Endothelial cell of umbilical vein (primary cell): ENCODE measurements around the gene SRGAP1. TPM values are rescaled to one million over a fixed set of nuclear protein-coding genes. Genes with fewer than 3 reads are reported as not detected.

Experiments used
- BruUV-seq: library from RNA; stranded (reverse); fragments of 400-500 nt; replicated peaks from 2 replicates; lab custom pipeline; 2021; lab: Mats Ljungman, UMichigan
- CTCF ChIA-PET: fragments of 300-600, 350-600 bp; sonication (Branson Sonifier 250); formaldehyde crosslinking; loops from one replicate; lab custom pipeline; 2021; ENCODE audit warnings: antibody characterized with exemption, inconsistent platforms; lab: Charles Lee
- POLR2A ChIA-PET: fragments of 300-600, 350-600 bp; sonication (Branson Sonifier 250); formaldehyde crosslinking; loops from one replicate; lab custom pipeline; 2021; ENCODE audit warnings: antibody characterized with exemption, inconsistent platforms; lab: Charles Lee
- DNase-seq: peaks from one replicate; pipeline ENCODE4 v3.0.0-alpha.2; 2011; ENCODE audit warnings: low read depth, low spot score
- FAIRE-seq: peaks from 2 replicates; lab custom pipeline; 2011; peaks lifted over from hg19 to GRCh38; lab: Jason Lieb, UNC
- H2AFZ ChIP-seq: 2 replicates; pipeline ENCODE4 v1.6.0; 2012; ENCODE audit warnings: low read depth, low read length, control low read depth, inconsistent platforms
- H3K27ac ChIP-seq: 2 replicates; pipeline ENCODE4 v1.5.1; 2011; ENCODE audit warnings: low read depth, mild to moderate bottlenecking, control low read depth, low read length, moderate library complexity; ENCODE audit not compliant: insufficient read depth
- H3K27me3 ChIP-seq, 2 experiments: 2 replicates each; pipeline versions ENCODE4 v1.6.0 to v1.6.1; 2011; ENCODE audit warnings: low read length in 2 of 2, mixed read lengths in 1 of 2; ENCODE audit not compliant: control insufficient read depth in 2 of 2, insufficient read depth in 2 of 2
- H3K36me3 ChIP-seq, 2 experiments: 2 replicates in 1 of 2; 3 replicates in 1 of 2; pipeline ENCODE4 v1.5.1; 2011; ENCODE audit warnings: low read length in 2 of 2, mild to moderate bottlenecking in 1 of 2, moderate library complexity in 1 of 2; ENCODE audit not compliant: control insufficient read depth in 2 of 2, insufficient read depth in 2 of 2; ENCODE audit errors: extremely low read depth in 1 of 2
- H3K4me1 ChIP-seq: 3 replicates; pipeline ENCODE4 v1.5.1; 2011; ENCODE audit warnings: mild to moderate bottlenecking, low read length; ENCODE audit not compliant: control insufficient read depth, insufficient read depth; ENCODE audit errors: extremely low read depth
- H3K4me2 ChIP-seq: 2 replicates; pipeline ENCODE4 v1.6.1; 2011; ENCODE audit warnings: low read length, control low read depth, mixed read lengths; ENCODE audit not compliant: insufficient read depth
- H3K4me3 ChIP-seq, 3 experiments: fragments of 200-600 bp in 1 of 3; sonication (generic), shearing (Covaris generic) in 1 of 3; replicated peaks in 1 of 3; 2 replicates each; pipeline ENCODE4 v1.5.1; 2011 to 2016; ENCODE audit warnings: control low read depth in 3 of 3, low read length in 3 of 3, mild to moderate bottlenecking in 2 of 3, inconsistent platforms in 1 of 3, low read depth in 1 of 3, moderate library complexity in 1 of 3; ENCODE audit not compliant: insufficient read depth in 1 of 3
- H3K79me2 ChIP-seq: 2 replicates; pipeline ENCODE4 v1.6.0; 2012; ENCODE audit warnings: low read length, inconsistent platforms; ENCODE audit not compliant: control insufficient read depth, insufficient read depth
- H3K9ac ChIP-seq: replicated peaks from 2 replicates; pipeline ENCODE3; 2011; ENCODE audit warnings: low read length, control low read depth; ENCODE audit not compliant: insufficient read depth; ENCODE audit errors: extremely low read depth
- H3K9me1 ChIP-seq: replicated peaks from 3 replicates; pipeline ENCODE4 v1.6.0; 2011; ENCODE audit warnings: mild to moderate bottlenecking, low read length; ENCODE audit not compliant: control insufficient read depth, insufficient read depth; ENCODE audit errors: extremely low read depth
- H3K9me3 ChIP-seq: replicated peaks from 2 replicates; pipeline ENCODE4 v1.5.1; 2012; ENCODE audit warnings: low read length, inconsistent platforms; ENCODE audit not compliant: control insufficient read depth, insufficient read depth
- H4K20me1 ChIP-seq: replicated peaks from 2 replicates; pipeline ENCODE3; 2011; ENCODE audit warnings: mild to moderate bottlenecking, low read length; ENCODE audit not compliant: control insufficient read depth, insufficient read depth; ENCODE audit errors: extremely low read depth
- EZH2 ChIP-seq: IDR thresholded peaks from 2 replicates; pipeline ENCODE4 v1.6.1; 2012; ENCODE audit warnings: borderline replicate concordance, low read depth, mild to moderate bottlenecking, moderate library complexity, low read length, inconsistent platforms; ENCODE audit not compliant: severe bottlenecking
- FOS ChIP-seq: IDR thresholded peaks from 2 replicates; pipeline ENCODE4 v1.6.1; 2011; ENCODE audit warnings: mild to moderate bottlenecking, low read length, moderate library complexity, borderline replicate concordance; ENCODE audit not compliant: insufficient read depth
- GATA2 ChIP-seq: IDR thresholded peaks from 2 replicates; pipeline ENCODE4 v1.7.0; 2011; ENCODE audit warnings: low read depth, mild to moderate bottlenecking, moderate library complexity, mixed read lengths, low read length; ENCODE audit not compliant: insufficient read length, insufficient read depth
- JUN ChIP-seq: IDR thresholded peaks from 2 replicates; pipeline ENCODE4 v1.6.1; 2011; ENCODE audit warnings: borderline replicate concordance, low read depth; ENCODE audit not compliant: insufficient read length, insufficient read depth
- MYC ChIP-seq: IDR thresholded peaks from one replicate; pipeline ENCODE4 v1.6.1; 2011; ENCODE audit warnings: mild to moderate bottlenecking, low read depth, low read length
- POLR2A ChIP-seq: IDR thresholded peaks from 2 replicates; pipeline ENCODE4 v1.6.1; 2012; ENCODE audit warnings: low read depth, mild to moderate bottlenecking, control low read depth, low read length
- POLR2AphosphoS5 ChIP-seq: IDR thresholded peaks from 2 replicates; pipeline ENCODE4 v1.6.1; 2012; ENCODE audit warnings: low read depth, mild to moderate bottlenecking, control low read depth, low read length, moderate library complexity; ENCODE audit not compliant: insufficient read depth
- dilution Hi-C: fragments of 300-500 bp; cut with MboI; formaldehyde crosslinking; loops from one replicate; pipeline ENCODE4 v1.15.0; 2019; ENCODE audit warnings: low sequenced_read_pairs; ENCODE audit not compliant: extremely low pct_ligation_motif_present
- intact Hi-C: fragments of 100-400 bp; cut with micrococcal nuclease; formaldehyde crosslinking; loops from one replicate; pipeline ENCODE4 v1.10.0; 2022
- polyA plus RNA-seq, 4 experiments: library from polyadenylated mRNA; depleted of rRNA in 3 of 4; stranded (reverse) in 3 of 4; unstranded in 1 of 4; fragments of >200 nt; gene quantifications; 2 replicates each; pipeline versions ENCODE4 v1.2.1 to v1.2.3, GENCODE V29; 2011 to 2012; ENCODE audit warnings: missing spikeins in 1 of 4
- total RNA-seq: library from RNA; stranded (reverse); gene quantifications from 2 replicates; pipeline ENCODE4 v1.2.3, GENCODE V29; 2021
- TF ChIP-seq, protein P1 (sequence below), 2 donors: IDR thresholded peaks; 1 replicate in 1 of 2; 2 replicates in 1 of 2; pipeline ENCODE4 v1.5.1; 2011; ENCODE audit warnings: low read length in 2 of 2, mild to moderate bottlenecking in 2 of 2, moderate library complexity in 2 of 2, control low read depth in 1 of 2, inconsistent platforms in 1 of 2, low read depth in 1 of 2; ENCODE audit not compliant: insufficient read depth in 1 of 2; ENCODE audit errors: extremely low read depth in 1 of 2
- TF ChIP-seq, protein P2 (sequence below): IDR thresholded peaks from 2 replicates; pipeline ENCODE4 v1.6.1; 2011; ENCODE audit not compliant: insufficient read depth, insufficient read length

SRGAP1 gene
- total and polyA plus RNA-seq, 2 donors (not counting 3 experiments of a cell fraction or from before 2014, with no cell fraction given): 4.9 to 16.3 TPM

DNA sequence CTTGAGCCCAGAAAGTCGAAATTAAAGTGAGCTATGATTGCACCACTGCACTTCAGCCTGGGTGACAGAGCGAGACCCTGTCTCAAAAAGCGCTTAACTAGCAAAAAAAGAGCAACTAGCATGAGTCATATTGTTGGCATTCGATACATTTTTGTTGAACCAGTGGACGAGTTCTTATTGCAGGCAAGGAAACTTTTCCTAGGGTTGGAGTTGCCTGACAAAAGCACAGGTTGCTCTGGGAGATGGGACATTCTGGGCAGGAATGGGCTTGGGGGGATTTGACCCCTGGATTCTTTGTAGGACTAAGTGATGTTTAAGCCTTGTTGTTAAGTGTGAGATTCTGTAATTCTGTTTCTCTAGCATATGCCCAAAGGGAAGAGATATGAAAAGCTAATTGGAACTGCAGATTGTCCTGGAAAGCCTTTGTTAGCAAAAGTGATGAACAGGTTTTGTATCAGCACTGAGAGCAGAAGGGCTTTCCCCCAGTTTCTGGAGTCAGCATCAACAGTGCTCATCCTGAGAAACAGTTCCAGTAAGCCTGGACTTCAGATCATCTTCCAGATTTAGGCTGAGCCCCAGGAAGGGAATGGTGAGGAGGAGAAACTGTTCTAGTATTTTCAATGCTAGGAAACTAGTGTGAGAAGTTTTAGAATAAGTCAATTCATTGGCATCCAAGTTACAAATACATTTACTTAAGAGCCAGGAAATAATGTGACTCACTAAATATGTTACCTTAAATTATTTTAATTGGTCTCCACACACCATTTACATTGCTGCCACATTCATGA, 123.1 kb downstream of the SRGAP1 start:
- POLR2A ChIA-PET: no interaction called here
- peak; percentile 51 for DNase-seq
- H3K36me3 ChIP-seq: no peaks in the 10 kb centered on the region

DNA sequence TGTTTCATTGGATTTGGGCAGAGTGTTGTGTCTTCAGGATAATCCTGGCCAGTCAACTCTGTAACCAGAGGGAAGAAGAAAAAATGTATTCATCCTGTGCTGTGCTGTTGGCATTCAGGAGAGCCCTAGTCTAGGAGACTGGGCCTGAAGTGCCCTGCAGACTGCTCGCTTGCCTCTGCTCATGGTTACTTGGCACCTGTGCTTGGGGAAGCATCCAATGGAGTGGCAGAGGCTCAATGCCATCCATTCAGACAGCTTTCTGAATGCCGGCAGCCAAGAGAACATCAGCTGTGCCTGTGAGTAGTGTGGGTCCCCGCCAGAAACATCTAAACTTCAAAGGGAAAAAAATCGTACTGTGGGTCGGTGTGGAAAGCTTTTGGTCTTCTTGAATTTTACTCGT, 124.2 kb downstream of the SRGAP1 start:
- Histone ChIP-seq H3K4me3 (no peak overlapping the region), H3K79me2 (peaks cover 3% of the 10 kb centered on the region), H3K36me3 (no peaks in the 10 kb centered on the region), H3K27ac (no peak overlapping the region), H3K4me2 (no peak overlapping the region), H3K27me3 (no peaks in the 10 kb centered on the region), H3K9ac (no peak overlapping the region), H3K9me3 (no peaks in the 10 kb centered on the region), H2AFZ (no peak overlapping the region), H4K20me1 (no peaks in the 10 kb centered on the region), H3K4me1 (peaks cover 29% of the 10 kb centered on the region), H3K9me1 (peaks cover 2% of the 10 kb centered on the region)
- intact Hi-C loops (loop anchor here (5.0 kb wide), 1 partner anchor 214 kb away; no protein-coding TSS in a partner anchor), dilution Hi-C loops (no loop called here)
- TF ChIP-seq, protein P1, sequence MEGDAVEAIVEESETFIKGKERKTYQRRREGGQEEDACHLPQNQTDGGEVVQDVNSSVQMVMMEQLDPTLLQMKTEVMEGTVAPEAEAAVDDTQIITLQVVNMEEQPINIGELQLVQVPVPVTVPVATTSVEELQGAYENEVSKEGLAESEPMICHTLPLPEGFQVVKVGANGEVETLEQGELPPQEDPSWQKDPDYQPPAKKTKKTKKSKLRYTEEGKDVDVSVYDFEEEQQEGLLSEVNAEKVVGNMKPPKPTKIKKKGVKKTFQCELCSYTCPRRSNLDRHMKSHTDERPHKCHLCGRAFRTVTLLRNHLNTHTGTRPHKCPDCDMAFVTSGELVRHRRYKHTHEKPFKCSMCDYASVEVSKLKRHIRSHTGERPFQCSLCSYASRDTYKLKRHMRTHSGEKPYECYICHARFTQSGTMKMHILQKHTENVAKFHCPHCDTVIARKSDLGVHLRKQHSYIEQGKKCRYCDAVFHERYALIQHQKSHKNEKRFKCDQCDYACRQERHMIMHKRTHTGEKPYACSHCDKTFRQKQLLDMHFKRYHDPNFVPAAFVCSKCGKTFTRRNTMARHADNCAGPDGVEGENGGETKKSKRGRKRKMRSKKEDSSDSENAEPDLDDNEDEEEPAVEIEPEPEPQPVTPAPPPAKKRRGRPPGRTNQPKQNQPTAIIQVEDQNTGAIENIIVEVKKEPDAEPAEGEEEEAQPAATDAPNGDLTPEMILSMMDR (IDR thresholded peaks at IDR 0.05; ENCODE audit: extremely low read depth in 1 of 2, insufficient read depth in 1 of 2, low read depth in 1 of 2, low read length in 2 of 2): no peak
- TF ChIP-seq POLR2A: no peak
- no peak for TF ChIP-seq EZH2
- TF ChIP-seq, protein P2, sequence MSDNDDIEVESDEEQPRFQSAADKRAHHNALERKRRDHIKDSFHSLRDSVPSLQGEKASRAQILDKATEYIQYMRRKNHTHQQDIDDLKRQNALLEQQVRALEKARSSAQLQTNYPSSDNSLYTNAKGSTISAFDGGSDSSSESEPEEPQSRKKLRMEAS: no peak
- TF ChIP-seq FOS: no peak
- no peak for TF ChIP-seq POLR2AphosphoS5
- no peak for TF ChIP-seq JUN
- TF ChIP-seq GATA2: no peak
- TF ChIP-seq MYC: no peak
- no peak for FAIRE-seq
- BruUV-seq: no TSS peak
- ChIA-PET CTCF (interaction anchor here (1.6 kb wide), 1 partner anchor 11 kb away, joined by 4 read pairs; no protein-coding TSS in a partner anchor), POLR2A (no interaction called here)
- DNase-seq: no peak

More for the DNA sequence above, 123.1 kb downstream of the SRGAP1 start:
- no peak overlapping the region for H3K4me3 ChIP-seq
- intact Hi-C loops (loop anchor here (5.0 kb wide), 1 partner anchor 215 kb away; no protein-coding TSS in a partner anchor), dilution Hi-C loops (no loop called here)
- no peaks in the 10 kb centered on the region for H3K27me3 ChIP-seq
- TF ChIP-seq FOS: peak; percentile 59
- TF ChIP-seq POLR2AphosphoS5: no peak
- peak; percentile 32 for TF ChIP-seq JUN
- H3K27ac ChIP-seq: peak overlapping the region; percentile 50
- CTCF ChIA-PET: interaction anchor here (0.9 to 1.6 kb wide), 2 partner anchors 12 to 123 kb away, joined by 3 to 4 read pairs; partner anchors contain the start of gene SRGAP1
- no peaks in the 10 kb centered on the region for H4K20me1 ChIP-seq
- peaks cover 3% of the 10 kb centered on the region for H3K79me2 ChIP-seq
- H3K4me2 ChIP-seq: peak overlapping the region; percentile 38
- peak; percentile 49 for FAIRE-seq
- H3K4me1 ChIP-seq: peaks cover 29% of the 10 kb centered on the region
- no peaks in the 10 kb centered on the region for H3K9me3 ChIP-seq
- BruUV-seq: no TSS peak
- H2AFZ ChIP-seq: no peak overlapping the region
- H3K9me1 ChIP-seq: peaks cover 2% of the 10 kb centered on the region
- no peak overlapping the region for H3K9ac ChIP-seq
